Heart right ventricle (tissue), 16 donors: ENCODE results near the gene PARP6. TPM values are rescaled to one million over a fixed set of nuclear protein-coding genes. Genes with fewer than 3 reads are reported as not detected.

Experiments used
- ATAC-seq, 8 donors: fragments of 200-7000 bp; cut with Tn5 transposase; one replicate each; pipeline ENCODE4 v1.9.1; 2020; ENCODE audit warnings: mild to moderate bottlenecking in 8 of 8, moderate library complexity in 8 of 8, moderate number of reproducible peaks in 1 of 8
- DNase-seq, 2 donors: peaks; one replicate each; pipeline ENCODE4 v3.0.0-alpha.2; 2020
- H3K27ac ChIP-seq, 10 donors: fragments of 200-600 bp; sonication (generic) in 2 of 10; one replicate each; pipeline versions ENCODE4 v1.5.0 to v1.8.0; 2020 to 2022; ENCODE audit warnings: mild to moderate bottlenecking in 3 of 10
- H3K27me3 ChIP-seq, 7 donors: fragments of 200-600 bp; one replicate each; pipeline ENCODE4 v1.8.0; 2021 to 2022; ENCODE audit warnings: mild to moderate bottlenecking in 2 of 7
- H3K36me3 ChIP-seq, 9 donors: fragments of 200-600 bp; sonication (generic) in 1 of 9; one replicate each; pipeline versions ENCODE4 v1.5.0 to v1.8.0; 2020 to 2022; ENCODE audit warnings: mild to moderate bottlenecking in 2 of 9
- H3K4me1 ChIP-seq, 9 donors: fragments of 200-600 bp; sonication (generic) in 1 of 9; one replicate each; pipeline versions ENCODE4 v1.5.0 to v1.8.0; 2020 to 2022; ENCODE audit warnings: mild to moderate bottlenecking in 4 of 9
- H3K4me3 ChIP-seq, 10 donors: fragments of 200-600 bp; sonication (generic) in 2 of 10; one replicate each; pipeline versions ENCODE4 v1.5.0 to v1.8.0; 2020 to 2022; ENCODE audit warnings: mild to moderate bottlenecking in 7 of 10, moderate library complexity in 2 of 10
- H3K9me3 ChIP-seq, 11 donors: fragments of 200-600 bp in 10 of 11; sonication (generic) in 2 of 11; one replicate each; pipeline versions ENCODE4 v1.5.0 to v1.8.0; 2013 to 2022; ENCODE audit warnings: mild to moderate bottlenecking in 2 of 11, control low read depth in 1 of 11, moderate library complexity in 1 of 11
- CTCF ChIP-seq, 9 donors: fragments of 200-600 bp; sonication (generic) in 2 of 9; IDR thresholded peaks; one replicate each; pipeline versions ENCODE4 v1.5.0 to v1.8.0; 2021 to 2022; ENCODE audit warnings: antibody characterized with exemption in 9 of 9, mild to moderate bottlenecking in 5 of 9, moderate library complexity in 1 of 9
- WGBS, 2 donors: extraction: QIAGEN DNeasy Blood & Tissue Kit; methylation state at CpG; one replicate each; pipeline ENCODE4 v1.1.7; 2013; ENCODE audit warnings: inconsistent platforms in 1 of 2; 5-methylcytosine and 5-hydroxymethylcytosine counted together
- intact Hi-C, 10 donors: fragments of 100-400 bp; cut with DNase I; formaldehyde crosslinking; loops; one replicate each; pipeline versions ENCODE4 v1.11.1 to v1.14.2; 2022
- polyA plus RNA-seq, 2 donors: library from polyadenylated mRNA; stranded (reverse); fragments of 200-250 nt; gene quantifications; one replicate each; pipeline ENCODE4 v1.2.3, GENCODE V29; 2013
- total RNA-seq, 10 donors: library from RNA; stranded (reverse); fragmentation: NEBNext Ultra II Directional in 3 of 10; extraction: Animal tissue kit (Norgen Biotek cat#: 25700) in 3 of 10; gene quantifications; one replicate each; pipeline versions ENCODE4 v1.2.1 to v1.2.4, GENCODE V29; 2021 to 2023
- donor health status: Arrhythmogenic right ventricular cardiomyopathy.
- donor health status: ischemic (EF 13 %, LVEDD 7.1; RV severe dilation, severe dysfunction).
- donor health status: healthy with polysubstance abuse.
- donor health status: DM: no; HTN: yes; CAD: no.
- donor health status: DM: no; HTN: no; CAD: no.
- donor health status: ischemic (EF 25% LVEDD 6.9; RV normal size, moderate dysfunction).
- donor health status: ischemic (EF 25% LVEDD 5.7; RV mildly dilated, moderate dysfunction).
- donor health status: healthy.
- donor health status: DM: yes; HTN: yes; CAD: no.
- donor health status: Ischemic cardiomyopathy.
- donor health status: ischemic (EF 35%, LVEDD 5.7; RV mildly dilated, moderate dysfunction).
- donor health status: nonischemic (EF 11% LVEDD 7.7; RV severe dilation, severe dysfunction).
- donor health status: DM: yes; HTN: yes; CAD: no.
- donor health status: PGD.
- donor health status: ischemic (EF 29% LVEDD 5.4; RV normal size, mild dysfunction).
- donor health status: nonischemic (EF 23%, LVEDD 6.1; RV moderate dilation, normal function).

PARP6 gene
- total and polyA plus RNA-seq, 12 donors, result 28.2 to 113 (median 37.6) TPM

GRCh38 chr15:72271221-72271620 lies 1.1 kb downstream of the PARP6 start:
- Histone ChIP-seq H3K9me3 (no peaks in the 10 kb centered on the region), H3K36me3 (peaks cover 0 to 42% (median 19%) of the 10 kb centered on the region in 9 donors), H3K4me3 (peak overlapping the region in 6 of 10 donors; percentile 78 to 94 (median 90)), H3K4me1 (peaks cover 0 to 32% (median 26%) of the 10 kb centered on the region in 9 donors), H3K27me3 (no peaks in the 10 kb centered on the region), H3K27ac (peak overlapping the region in 3 of 10 donors; percentile 90 to 95 (median 94))
- WGBS, 2 donors, result 81 to 84% methylated on average over 4 of the region's 4 CpGs
- intact Hi-C loops, result loop anchor here in 5 of 10 donors (5.0 to 10.0 kb wide), 3 partner anchors 39 to 69 kb away; partner anchors contain the start of gene PKM (in 1 of the 5)
- DNase-seq (no peak), ATAC-seq (no peak)
- TF ChIP-seq CTCF (IDR thresholded peaks at IDR 0.05), result no peak

- H3K4me3 ChIP-seq, result no peak overlapping the region
- no peak overlapping the region for H3K27ac ChIP-seq
- H3K9me3 ChIP-seq, result no peaks in the 10 kb centered on the region
- intact Hi-C loops, result loop anchor here in 7 of 10 donors (5.0 to 10.0 kb wide), 4 partner anchors 37 to 67 kb away; partner anchors contain the start of gene PKM (in 1 of the 7)
- peaks cover 0 to 32% (median 26%) of the 10 kb centered on the region in 9 donors for H3K4me1 ChIP-seq
- WGBS, 2 donors, result 90 to 93% methylated on average over 4 of the region's 4 CpGs
- ATAC-seq (no peak), DNase-seq (no peak)
- H3K36me3 ChIP-seq, result peaks cover 0 to 57% (median 34%) of the 10 kb centered on the region in 9 donors
- TF ChIP-seq CTCF (IDR thresholded peaks at IDR 0.05), result no peak
- H3K27me3 ChIP-seq, result no peaks in the 10 kb centered on the region
Observed at GRCh38 chr15:72269739-72270138, 2.6 kb downstream of the PARP6 start.

GRCh38 chr15:72265031-72265430 lies 7.3 kb downstream of the PARP6 start:
- no peaks in the 10 kb centered on the region for H3K9me3 ChIP-seq
- H3K27ac ChIP-seq, result no peak overlapping the region
- peaks cover 0 to 100% (median 80%) of the 10 kb centered on the region in 9 donors for H3K36me3 ChIP-seq
- intact Hi-C loops, result loop anchor here in 2 of 10 donors (5.0 to 10.0 kb wide), 2 partner anchors 50 to 63 kb away; no protein-coding TSS in a partner anchor
- H3K4me1 ChIP-seq, result peaks cover 0 to 3% (median 0%) of the 10 kb centered on the region in 9 donors
- no peak for ATAC-seq
- H3K4me3 ChIP-seq, result no peak overlapping the region
- no peak for TF ChIP-seq CTCF (IDR thresholded peaks at IDR 0.05)
- no peak for DNase-seq
- WGBS, 2 donors, result 91 to 95% methylated on average over 5 of the region's 5 CpGs
- no peaks in the 10 kb centered on the region for H3K27me3 ChIP-seq

- DNase-seq, result no peak
- Histone ChIP-seq H3K27ac (no peak overlapping the region), H3K27me3 (no peaks in the 10 kb centered on the region), H3K4me3 (no peak overlapping the region), H3K4me1 (peaks cover 0 to 5% (median 0%) of the 10 kb centered on the region in 9 donors), H3K9me3 (no peaks in the 10 kb centered on the region), H3K36me3 (peaks cover 0 to 100% (median 80%) of the 10 kb centered on the region in 9 donors)
- ATAC-seq, result no peak
- no peak for TF ChIP-seq CTCF (IDR thresholded peaks at IDR 0.05)
- 97% methylated on average over 10 of the region's 10 CpGs for WGBS, 2 donors
- intact Hi-C loops, result no loop called here
Observed at GRCh38 chr15:72252663-72253299, 19.6 kb downstream of the PARP6 start.
